ENCODE data around the gene NUDT11. TPM values are rescaled to one million over a fixed set of nuclear protein-coding genes. Genes with fewer than 3 reads are reported as not detected.
"Not testable (repeated sequence)": the region's sequence is repeated elsewhere in the genome, so short reads cannot be mapped to it uniquely, and the experiment has no call there.

The NUDT11 gene
- total RNA-seq (0.27 TPM), polyA plus RNA-seq (under 1 TPM in 3 of 4 donors, not detected in 1; 0.25 to 0.54 (median 0.37) TPM)

GRCh38 chrX:51496501-51497291 lies at the start of gene NUDT11:
TSS of gene NUDT11 (minus strand) at chrX:51496592. CDS start at chrX:51496444, 148 bp downstream.
- H3K27me3 ChIP-seq (ENCODE audit: control insufficient read depth, insufficient read depth, low read length): no peaks in the 10 kb centered on the region
- peak; percentile 22 to 31 for ATAC-seq (ENCODE audit: low read depth in 2 of 2)
- Mint-ChIP-seq H3K27ac (peak within 1 kb of the TSS in 1 of 3 donors; percentile 59), H3K4me3 (peak within 1 kb of the TSS; percentile 71 to 92 (median 82)), H3K4me1 (peaks cover 0 to 11% (median 2%) of the 10 kb centered on the region in 4 donors), H3K36me3 (no peaks in the 10 kb centered on the region), H3K27me3 (peaks cover 32% of the 10 kb centered on the region), H3K9me3 (peaks cover 0 to 4% (median 0%) of the 10 kb centered on the region in 7 donors)
- no peak within 1 kb of the TSS for H3K27ac ChIP-seq (ENCODE audit: insufficient read depth, low read length, poor library complexity, severe bottlenecking)
- DNase-seq: peak; percentile 2 to 34 (median 8)
- H3K4me1 ChIP-seq (ENCODE audit: control insufficient read depth, insufficient read depth, low read length, poor library complexity, severe bottlenecking): no peaks in the 10 kb centered on the region
- no peaks in the 10 kb centered on the region for H3K36me3 ChIP-seq (ENCODE audit: control insufficient read depth, insufficient read depth, low read length)
- no peak within 1 kb of the TSS for H3K4me3 ChIP-seq (ENCODE audit: low read depth, low read length)
- no peaks in the 10 kb centered on the region for H3K9me3 ChIP-seq (ENCODE audit: control insufficient read depth in 2 of 2, low read length in 2 of 2)

- H3K4me3 ChIP-seq (ENCODE audit: low read depth, low read length): no peak overlapping the region
- Mint-ChIP-seq H3K4me3 (no peak overlapping the region), H3K9me3 (peaks cover 0 to 3% (median 0%) of the 10 kb centered on the region in 7 donors), H3K36me3 (no peaks in the 10 kb centered on the region), H3K4me1 (no peaks in the 10 kb centered on the region), H3K27ac (no peak overlapping the region), H3K27me3 (no peaks in the 10 kb centered on the region)
- H3K36me3 ChIP-seq (ENCODE audit: control insufficient read depth, insufficient read depth, low read length): no peaks in the 10 kb centered on the region
- H3K4me1 ChIP-seq (ENCODE audit: control insufficient read depth, insufficient read depth, low read length, poor library complexity, severe bottlenecking): no peaks in the 10 kb centered on the region
- H3K9me3 ChIP-seq (ENCODE audit: control insufficient read depth in 2 of 2, low read length in 2 of 2): no peaks in the 10 kb centered on the region
- DNase-seq (no peak), ATAC-seq (ENCODE audit: low read depth in 2 of 2) (no peak)
- no peaks in the 10 kb centered on the region for H3K27me3 ChIP-seq (ENCODE audit: control insufficient read depth, insufficient read depth, low read length)
- H3K27ac ChIP-seq (ENCODE audit: insufficient read depth, low read length, poor library complexity, severe bottlenecking): no peak overlapping the region
These were observed 24.0 kb upstream of the NUDT11 start for GRCh38 chrX:51520393-51520792.

- not testable (repeated sequence) for H3K27me3 Mint-ChIP-seq; H3K27ac ChIP-seq (ENCODE audit: insufficient read depth, low read length, poor library complexity, severe bottlenecking); H3K9me3 Mint-ChIP-seq; H3K4me3 ChIP-seq (ENCODE audit: low read depth, low read length); H3K4me3 Mint-ChIP-seq; H3K27ac Mint-ChIP-seq; H3K36me3 ChIP-seq (ENCODE audit: control insufficient read depth, insufficient read depth, low read length); H3K9me3 ChIP-seq (ENCODE audit: control insufficient read depth in 2 of 2, low read length in 2 of 2); ATAC-seq (ENCODE audit: low read depth in 2 of 2); H3K4me1 Mint-ChIP-seq; H3K27me3 ChIP-seq (ENCODE audit: control insufficient read depth, insufficient read depth, low read length); H3K4me1 ChIP-seq (ENCODE audit: control insufficient read depth, insufficient read depth, low read length, poor library complexity, severe bottlenecking); DNase-seq; H3K36me3 Mint-ChIP-seq
These were observed 22.7 kb upstream of the NUDT11 start for GRCh38 chrX:51519131-51519530.

- DNase-seq (no peak), ATAC-seq (ENCODE audit: low read depth in 2 of 2) (no peak)
- Histone ChIP-seq H3K27ac (ENCODE audit: insufficient read depth, low read length, poor library complexity, severe bottlenecking) (no peak overlapping the region), H3K36me3 (ENCODE audit: control insufficient read depth, insufficient read depth, low read length) (no peaks in the 10 kb centered on the region), H3K27me3 (ENCODE audit: control insufficient read depth, insufficient read depth, low read length) (no peaks in the 10 kb centered on the region), H3K4me1 (ENCODE audit: control insufficient read depth, insufficient read depth, low read length, poor library complexity, severe bottlenecking) (no peaks in the 10 kb centered on the region), H3K9me3 (ENCODE audit: control insufficient read depth in 2 of 2, low read length in 2 of 2) (no peaks in the 10 kb centered on the region), H3K4me3 (ENCODE audit: low read depth, low read length) (no peak overlapping the region)
- Mint-ChIP-seq H3K27ac (no peak overlapping the region), H3K36me3 (no peaks in the 10 kb centered on the region), H3K27me3 (no peaks in the 10 kb centered on the region), H3K4me1 (no peaks in the 10 kb centered on the region), H3K9me3 (peaks cover 0 to 3% (median 0%) of the 10 kb centered on the region in 7 donors), H3K4me3 (no peak overlapping the region)
These were observed 11.2 kb upstream of the NUDT11 start for GRCh38 chrX:51507551-51507950.

- Mint-ChIP-seq H3K27me3 (peaks cover 32% of the 10 kb centered on the region), H3K4me1 (peaks cover 0 to 11% (median 2%) of the 10 kb centered on the region in 4 donors), H3K4me3 (peak overlapping the region; percentile 60 to 92 (median 79))
- not testable (repeated sequence) for ATAC-seq (ENCODE audit: low read depth in 2 of 2); H3K27ac ChIP-seq (ENCODE audit: insufficient read depth, low read length, poor library complexity, severe bottlenecking); H3K36me3 ChIP-seq (ENCODE audit: control insufficient read depth, insufficient read depth, low read length); H3K36me3 Mint-ChIP-seq; H3K9me3 Mint-ChIP-seq; H3K27ac Mint-ChIP-seq; DNase-seq; H3K27me3 ChIP-seq (ENCODE audit: control insufficient read depth, insufficient read depth, low read length); H3K4me1 ChIP-seq (ENCODE audit: control insufficient read depth, insufficient read depth, low read length, poor library complexity, severe bottlenecking); H3K9me3 ChIP-seq (ENCODE audit: control insufficient read depth in 2 of 2, low read length in 2 of 2); H3K4me3 ChIP-seq (ENCODE audit: low read depth, low read length)
These were observed 497 bp downstream of the NUDT11 start for GRCh38 chrX:51495701-51496488.

- Histone ChIP-seq H3K27ac (ENCODE audit: insufficient read depth, low read length, poor library complexity, severe bottlenecking) (no peak overlapping the region), H3K27me3 (ENCODE audit: control insufficient read depth, insufficient read depth, low read length) (no peaks in the 10 kb centered on the region), H3K4me3 (ENCODE audit: low read depth, low read length) (no peak overlapping the region), H3K4me1 (ENCODE audit: control insufficient read depth, insufficient read depth, low read length, poor library complexity, severe bottlenecking) (no peaks in the 10 kb centered on the region), H3K9me3 (ENCODE audit: control insufficient read depth in 2 of 2, low read length in 2 of 2) (no peaks in the 10 kb centered on the region), H3K36me3 (ENCODE audit: control insufficient read depth, insufficient read depth, low read length) (no peaks in the 10 kb centered on the region)
- no peak for ATAC-seq (ENCODE audit: low read depth in 2 of 2)
- Mint-ChIP-seq H3K27ac (no peak overlapping the region), H3K9me3 (peaks cover 0 to 4% (median 0%) of the 10 kb centered on the region in 7 donors), H3K27me3 (peaks cover 32% of the 10 kb centered on the region), H3K4me1 (peaks cover 0 to 11% (median 2%) of the 10 kb centered on the region in 4 donors), H3K4me3 (peak overlapping the region in 1 of 4 donors; percentile 7), H3K36me3 (no peaks in the 10 kb centered on the region)
- peak in 1 of 3 donors; percentile 13 for DNase-seq
These were observed 2.0 kb downstream of the NUDT11 start for GRCh38 chrX:51494409-51494808.

- ATAC-seq (ENCODE audit: low read depth in 2 of 2) (no peak), DNase-seq (no peak)
- Mint-ChIP-seq H3K4me3 (no peak overlapping the region), H3K9me3 (no peaks in the 10 kb centered on the region), H3K36me3 (no peaks in the 10 kb centered on the region), H3K27me3 (peaks cover 6% of the 10 kb centered on the region), H3K4me1 (no peaks in the 10 kb centered on the region), H3K27ac (no peak overlapping the region)
- Histone ChIP-seq H3K4me3 (ENCODE audit: low read depth, low read length) (no peak overlapping the region), H3K27me3 (ENCODE audit: control insufficient read depth, insufficient read depth, low read length) (no peaks in the 10 kb centered on the region), H3K4me1 (ENCODE audit: control insufficient read depth, insufficient read depth, low read length, poor library complexity, severe bottlenecking) (no peaks in the 10 kb centered on the region), H3K27ac (ENCODE audit: insufficient read depth, low read length, poor library complexity, severe bottlenecking) (no peak overlapping the region), H3K36me3 (ENCODE audit: control insufficient read depth, insufficient read depth, low read length) (no peaks in the 10 kb centered on the region), H3K9me3 (ENCODE audit: control insufficient read depth in 2 of 2, low read length in 2 of 2) (no peaks in the 10 kb centered on the region)
These were observed 8.5 kb downstream of the NUDT11 start for GRCh38 chrX:51487960-51488267.
